A673 (cell line): ENCODE data around the gene AGMO.

Source experiments
- EZH2 ChIP-seq: fragments of 200-600 bp; sonication (generic); IDR thresholded peaks from 2 replicates; pipeline ENCODE4 v1.6.1; 2017; ENCODE audit warnings: borderline replicate concordance, low read depth, mild to moderate bottlenecking, mixed read lengths, antibody characterized with exemption, low read length; ENCODE audit not compliant: poor library complexity, severe bottlenecking
- TF ChIP-seq, protein P1 (sequence below): fragments of 300-800, 200-600 bp; sonication (generic); conservative IDR thresholded peaks from 2 replicates; pipeline ENCODE4 v1.5.1; 2017; ENCODE audit warnings: low read depth, mild to moderate bottlenecking, antibody characterized with exemption, low read length, moderate library complexity, mixed read lengths

DNA sequence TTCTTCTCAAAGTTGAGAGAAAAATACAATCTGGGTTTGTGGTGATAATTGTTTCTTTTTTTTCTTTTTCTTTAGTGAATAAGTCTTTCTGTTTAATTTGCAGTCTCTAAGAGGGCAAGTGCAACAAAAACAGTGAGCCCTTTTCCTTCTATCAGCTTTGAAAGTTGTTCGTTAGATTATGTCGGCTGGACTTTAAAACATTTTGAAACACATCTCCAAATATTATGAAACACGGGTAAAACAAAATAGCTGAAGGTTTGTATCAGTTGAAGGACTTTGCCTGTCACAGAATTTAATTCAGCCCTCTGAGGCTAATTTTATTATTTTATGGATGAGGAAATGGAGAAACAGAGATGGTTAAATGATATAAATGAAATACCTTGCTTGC lies 85.3 kb downstream of the AGMO start:
- TF ChIP-seq, protein P1, sequence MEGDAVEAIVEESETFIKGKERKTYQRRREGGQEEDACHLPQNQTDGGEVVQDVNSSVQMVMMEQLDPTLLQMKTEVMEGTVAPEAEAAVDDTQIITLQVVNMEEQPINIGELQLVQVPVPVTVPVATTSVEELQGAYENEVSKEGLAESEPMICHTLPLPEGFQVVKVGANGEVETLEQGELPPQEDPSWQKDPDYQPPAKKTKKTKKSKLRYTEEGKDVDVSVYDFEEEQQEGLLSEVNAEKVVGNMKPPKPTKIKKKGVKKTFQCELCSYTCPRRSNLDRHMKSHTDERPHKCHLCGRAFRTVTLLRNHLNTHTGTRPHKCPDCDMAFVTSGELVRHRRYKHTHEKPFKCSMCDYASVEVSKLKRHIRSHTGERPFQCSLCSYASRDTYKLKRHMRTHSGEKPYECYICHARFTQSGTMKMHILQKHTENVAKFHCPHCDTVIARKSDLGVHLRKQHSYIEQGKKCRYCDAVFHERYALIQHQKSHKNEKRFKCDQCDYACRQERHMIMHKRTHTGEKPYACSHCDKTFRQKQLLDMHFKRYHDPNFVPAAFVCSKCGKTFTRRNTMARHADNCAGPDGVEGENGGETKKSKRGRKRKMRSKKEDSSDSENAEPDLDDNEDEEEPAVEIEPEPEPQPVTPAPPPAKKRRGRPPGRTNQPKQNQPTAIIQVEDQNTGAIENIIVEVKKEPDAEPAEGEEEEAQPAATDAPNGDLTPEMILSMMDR: no peak
- TF ChIP-seq EZH2: no peak
